Cerebellar nuclear complex (tissue), 1 donor: ENCODE data around the gene PGP.

Source experiments
- DNase-seq, 2 experiments: peaks; one replicate each; lab custom pipeline; 2025; lab: John Stamatoyannopoulos, UW

PGP gene

GRCh38 chr16:2199095-2199494, 15.5 kb downstream of the PGP start:
- no peak for DNase-seq

DNA sequence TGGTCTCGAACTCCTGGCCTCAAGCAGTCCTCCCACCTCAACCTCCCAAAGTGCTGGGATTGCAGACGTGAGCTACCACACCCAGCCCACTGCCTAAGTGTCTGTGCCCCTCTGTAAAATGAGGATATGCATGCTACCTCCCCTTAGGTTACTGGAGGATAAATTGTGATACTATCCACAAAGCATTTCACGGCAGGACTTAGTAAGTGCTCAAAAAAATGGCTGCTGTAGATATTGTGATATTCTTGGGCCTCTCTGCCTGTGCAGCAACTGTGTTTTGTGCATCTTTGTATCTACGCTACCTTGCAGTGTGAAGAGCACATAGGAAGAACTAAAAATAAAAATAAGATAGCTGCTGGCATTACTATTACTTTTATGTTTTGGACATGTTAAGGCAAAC, 16.4 kb downstream of the PGP start:
- no peak for DNase-seq

- DNase-seq = no peak
Measured at GRCh38 chr16:2197765-2198164, 16.9 kb downstream of the PGP start.

DNA sequence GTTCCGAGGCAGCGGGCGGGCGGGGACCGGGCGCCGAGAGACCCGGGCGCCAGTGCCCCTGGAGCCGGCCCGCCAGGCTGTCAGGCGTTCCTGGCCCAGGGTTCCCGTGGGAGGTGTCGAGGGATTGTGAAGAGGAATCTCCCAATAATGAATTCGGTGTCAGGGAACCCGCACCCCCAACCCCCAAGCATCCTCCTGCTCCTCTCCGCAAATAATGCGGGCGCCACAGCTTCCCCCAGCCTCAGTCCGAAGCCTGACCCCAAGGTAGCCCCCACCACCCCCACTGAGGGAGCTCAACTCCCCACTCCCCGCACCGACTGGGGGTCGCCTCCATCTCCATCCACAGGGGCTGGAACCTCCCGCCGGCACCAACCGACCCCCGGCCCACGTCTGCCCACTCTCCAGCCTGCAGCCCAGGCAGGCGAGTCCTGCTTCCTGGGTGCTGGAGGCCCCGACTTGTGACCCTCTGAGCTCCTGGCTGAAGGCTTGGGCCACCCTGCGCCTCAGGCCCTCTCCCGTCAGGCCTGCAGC, 17.6 kb downstream of the PGP start:
- DNase-seq = no peak

DNA sequence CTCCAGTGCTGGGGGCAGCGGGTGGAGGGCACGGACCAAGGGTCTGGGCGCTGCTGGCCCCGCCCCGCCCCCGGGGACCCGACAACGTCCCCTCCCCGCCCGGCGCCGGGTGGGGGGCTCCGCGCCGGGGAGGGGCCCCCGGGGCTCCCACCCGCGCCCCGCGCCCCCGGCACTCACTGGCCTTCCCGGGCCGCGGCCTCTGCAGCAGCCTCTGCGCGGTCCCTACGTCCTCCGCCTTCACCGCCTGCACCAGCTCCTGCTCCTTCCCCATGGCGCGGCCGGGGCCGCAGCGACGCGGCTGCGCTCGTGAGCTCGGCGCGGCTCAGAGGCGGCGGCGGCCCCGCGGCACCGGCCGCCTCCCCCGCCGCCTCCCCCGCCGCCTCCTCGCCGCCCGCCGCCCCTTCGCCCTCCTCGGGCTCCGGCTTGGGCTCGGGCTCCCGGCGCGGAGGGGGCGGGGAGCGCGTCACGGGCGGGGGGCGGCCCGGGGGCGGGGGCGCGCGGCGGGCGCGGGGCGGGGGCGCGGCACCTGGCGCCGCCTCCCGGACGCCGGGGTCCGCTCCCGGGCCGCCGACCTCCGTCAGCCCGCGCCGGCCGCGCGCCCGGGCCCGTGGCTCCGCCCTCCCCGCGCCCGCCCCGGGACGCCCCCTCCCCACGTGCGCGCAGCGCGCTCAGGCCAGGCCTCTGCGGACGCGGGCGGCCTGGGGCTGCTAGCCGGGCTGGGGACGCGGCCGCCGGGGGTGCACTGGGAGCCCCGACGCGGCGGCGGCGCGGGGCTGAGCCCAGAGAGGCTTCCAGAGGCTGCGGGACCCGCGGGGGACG, 18.3 kb downstream of the PGP start, which contains the start of gene CASKIN1:
TSS of gene CASKIN1 (minus strand) at position 444 of the 819 bp plus-strand sequence. CDS start at position 271, 173 bp downstream.
- no peak for DNase-seq

DNA sequence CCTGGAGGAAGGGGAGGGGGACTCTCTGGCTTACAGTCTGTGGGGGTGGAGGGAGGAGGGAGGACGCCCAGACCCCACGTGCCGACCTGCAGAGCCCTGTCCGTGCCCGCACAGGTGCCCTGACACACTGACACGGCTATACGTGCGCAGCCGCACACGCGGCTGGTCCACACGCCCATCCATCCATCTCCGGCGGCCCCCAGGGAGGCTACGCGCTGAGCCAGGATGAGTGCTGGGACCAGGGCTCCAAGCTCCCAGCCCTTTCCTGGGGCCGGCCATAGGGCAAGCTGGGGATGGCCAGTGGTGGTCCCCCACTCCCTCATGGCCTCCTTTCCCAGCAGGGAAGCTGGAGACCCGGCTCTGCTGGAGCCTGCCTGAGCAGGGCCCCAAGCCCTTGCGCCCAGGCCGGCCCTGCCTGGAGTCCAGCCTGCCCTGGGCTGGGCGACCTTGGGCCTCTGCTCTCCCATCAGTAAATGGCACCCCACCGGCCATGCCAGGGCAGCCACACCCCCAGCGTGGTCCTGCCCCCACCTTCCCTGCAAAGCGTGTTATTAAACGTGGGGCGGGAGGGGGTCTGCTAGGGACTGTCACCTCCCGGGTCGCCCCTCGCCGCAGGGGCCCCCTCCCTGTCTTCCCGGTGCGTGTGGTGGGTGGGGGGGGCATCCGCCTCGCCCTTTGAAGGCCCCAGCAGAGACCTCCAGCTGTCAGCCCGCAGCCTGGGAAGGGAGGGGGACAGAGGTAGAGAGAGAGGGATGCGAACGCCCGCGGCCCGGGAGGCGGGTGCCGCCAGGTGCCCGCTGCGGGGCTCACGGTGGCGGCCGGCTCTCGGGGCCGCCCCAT, 19.1 kb downstream of the PGP start:
- no peak for DNase-seq

GRCh38 chr16:2194852-2195321, 19.8 kb downstream of the PGP start:
- peak in 1 of 2 experiments; percentile 40 for DNase-seq

DNA sequence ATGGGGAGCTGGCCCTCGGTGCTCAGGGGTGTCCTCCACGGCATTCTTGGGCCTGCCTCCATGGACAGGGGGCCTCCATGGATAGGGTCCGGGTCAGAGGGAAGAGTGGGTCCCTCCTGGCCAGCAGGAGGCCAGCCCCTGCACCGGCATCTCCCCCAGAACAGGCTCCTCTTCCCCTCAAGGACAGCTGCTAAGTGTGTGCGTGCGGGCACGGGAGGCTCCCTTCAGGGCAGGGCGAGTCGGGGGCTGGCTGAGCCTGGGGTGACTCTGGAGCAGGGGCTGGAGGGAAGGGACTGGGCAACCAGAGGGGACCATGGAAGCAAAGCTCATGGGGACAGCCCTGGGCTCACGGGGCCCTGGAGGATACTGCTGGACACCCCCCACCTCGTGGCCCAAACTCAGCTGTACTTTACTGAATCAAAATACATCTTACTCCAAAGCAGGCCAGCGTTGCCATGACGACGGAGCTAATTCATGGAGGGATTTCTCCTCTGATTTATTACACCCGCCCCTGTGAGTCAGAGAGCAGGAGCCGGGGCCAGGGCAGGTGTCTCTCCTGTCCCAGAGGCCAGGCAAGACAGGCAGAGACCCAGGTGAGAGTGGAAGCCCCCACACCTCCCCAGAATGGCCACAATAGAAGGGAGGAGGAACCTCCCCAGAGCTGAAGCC, 20.3 kb downstream of the PGP start:
- no peak for DNase-seq

GRCh38 chr16:2191446-2191706, 23.3 kb downstream of the PGP start:
- DNase-seq = no peak

GRCh38 chr16:2190659-2191445, 23.8 kb downstream of the PGP start:
- DNase-seq = no peak

DNA sequence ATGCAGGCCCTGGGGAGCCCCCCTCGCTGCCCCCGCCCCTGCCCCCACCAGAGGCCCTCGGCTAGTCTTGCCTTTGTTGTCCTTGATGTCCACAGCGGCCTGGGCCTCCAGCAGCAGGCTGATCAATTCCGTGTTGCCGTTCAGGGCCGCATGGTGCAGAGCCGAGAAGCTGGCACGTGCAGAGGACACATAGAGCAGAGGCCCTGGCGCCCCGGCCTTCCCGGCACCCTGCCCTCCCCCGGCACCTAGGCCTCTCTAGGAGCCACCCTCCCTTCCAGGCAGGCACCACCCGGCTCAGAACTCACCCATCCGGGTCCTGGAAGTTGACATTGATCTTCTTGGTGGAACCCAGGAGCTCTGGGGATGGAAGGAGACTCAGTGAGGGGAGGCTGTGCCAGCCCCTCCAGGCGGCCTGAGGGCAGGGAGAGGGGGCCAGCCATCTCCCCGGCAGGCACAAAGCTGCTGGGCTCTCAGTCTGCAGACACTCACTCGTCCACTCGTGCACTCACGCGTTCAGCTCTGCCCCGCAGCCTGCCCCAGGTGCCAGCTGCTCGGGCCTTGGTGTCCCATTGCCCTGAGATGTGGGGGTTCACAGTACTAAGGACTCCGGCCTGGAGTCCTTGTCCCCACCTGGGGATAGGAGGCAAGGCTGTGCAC, 24.5 kb downstream of the PGP start:
- no peak for DNase-seq

DNA sequence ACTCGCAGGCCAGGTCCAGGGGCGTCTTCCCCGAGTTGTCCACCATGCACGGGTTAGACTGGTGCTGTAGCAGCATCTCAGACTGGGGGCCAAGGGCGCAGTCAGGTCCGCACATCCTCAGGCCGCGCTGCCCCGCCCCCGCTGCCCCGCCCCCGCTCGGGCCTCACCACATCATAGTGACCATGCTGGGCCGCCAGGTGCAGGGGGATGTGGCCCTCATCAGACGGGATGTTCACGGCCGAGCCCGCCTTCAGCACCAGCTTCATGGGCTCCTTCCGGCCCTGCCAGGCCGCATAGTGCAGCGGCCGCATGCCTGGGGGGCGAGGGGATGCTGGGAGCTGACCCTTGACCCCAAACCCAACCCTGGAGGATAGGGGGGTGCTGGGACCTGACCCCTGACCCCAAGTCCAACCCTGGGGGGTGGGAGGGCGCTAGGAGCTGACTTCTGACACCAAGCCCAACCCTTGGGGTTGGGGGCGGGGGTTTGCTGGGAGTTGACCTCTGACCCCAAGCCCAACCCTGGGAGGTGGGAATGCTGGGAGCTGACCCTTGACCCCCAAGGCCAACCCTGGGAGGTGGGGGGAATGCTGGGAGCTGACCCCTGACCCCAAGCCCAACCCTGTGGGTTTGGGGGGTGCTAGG, 25.3 kb downstream of the PGP start:
- DNase-seq = no peak

DNA sequence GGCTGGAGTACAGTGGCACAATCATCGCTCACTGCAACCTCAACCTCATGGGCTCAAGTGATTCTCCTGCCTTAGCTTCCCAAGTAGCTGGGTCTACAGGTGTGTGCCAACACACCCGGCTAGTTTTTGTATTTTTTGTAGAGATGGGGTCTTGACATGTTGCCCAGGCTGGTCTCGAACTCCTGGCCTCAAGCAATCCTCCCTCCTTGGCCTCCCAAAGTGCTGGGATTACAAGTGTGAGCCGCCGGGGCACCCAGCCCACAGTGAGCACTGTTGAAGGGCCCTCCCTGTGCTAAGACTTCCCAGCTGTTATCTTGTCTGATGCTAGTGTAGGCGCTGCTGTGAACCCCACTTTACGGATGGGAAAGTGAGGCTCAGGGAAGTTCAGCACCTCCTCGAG, 26.2 kb downstream of the PGP start:
- DNase-seq = no peak

DNA sequence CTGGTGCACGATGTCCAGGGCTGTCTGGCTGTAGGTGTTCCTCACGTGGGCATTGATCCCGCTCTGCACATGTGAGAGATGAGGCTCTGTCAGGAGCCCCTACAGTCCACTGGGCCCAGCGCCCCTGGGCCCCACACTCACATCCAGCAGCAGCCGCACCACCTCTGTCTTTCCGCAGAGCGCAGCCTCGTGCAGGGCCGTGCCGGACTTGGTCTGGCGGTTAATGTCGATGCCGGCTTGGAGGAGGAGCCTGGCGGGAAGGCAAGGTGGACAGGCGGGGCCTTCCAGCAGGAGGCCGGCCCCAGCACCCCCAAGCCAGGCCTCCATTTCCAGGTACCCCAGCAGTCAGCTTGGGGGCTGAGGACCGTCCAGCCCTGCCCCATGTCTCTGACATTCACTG, 27.4 kb downstream of the PGP start:
- DNase-seq = no peak

DNA sequence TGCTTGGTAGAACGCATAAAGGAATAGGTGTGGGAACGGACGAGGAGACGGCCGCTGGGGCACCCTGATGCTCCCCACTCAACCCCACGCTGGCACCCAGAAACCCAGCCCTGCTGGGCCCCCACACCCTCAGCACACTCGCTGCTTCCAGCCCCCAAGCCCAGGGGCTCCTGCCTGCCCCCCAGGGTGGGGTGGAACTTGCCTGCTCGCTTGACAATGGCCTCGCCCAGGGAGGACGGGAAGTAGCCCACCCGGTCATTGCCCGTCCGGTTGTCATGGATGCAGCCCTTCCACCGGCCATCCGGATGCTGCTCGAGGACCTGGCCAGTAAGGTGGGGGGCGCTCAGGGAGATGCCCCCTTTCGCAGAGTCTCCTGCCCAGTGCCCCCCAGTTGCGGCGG, 28.1 kb downstream of the PGP start:
- DNase-seq = no peak

DNA sequence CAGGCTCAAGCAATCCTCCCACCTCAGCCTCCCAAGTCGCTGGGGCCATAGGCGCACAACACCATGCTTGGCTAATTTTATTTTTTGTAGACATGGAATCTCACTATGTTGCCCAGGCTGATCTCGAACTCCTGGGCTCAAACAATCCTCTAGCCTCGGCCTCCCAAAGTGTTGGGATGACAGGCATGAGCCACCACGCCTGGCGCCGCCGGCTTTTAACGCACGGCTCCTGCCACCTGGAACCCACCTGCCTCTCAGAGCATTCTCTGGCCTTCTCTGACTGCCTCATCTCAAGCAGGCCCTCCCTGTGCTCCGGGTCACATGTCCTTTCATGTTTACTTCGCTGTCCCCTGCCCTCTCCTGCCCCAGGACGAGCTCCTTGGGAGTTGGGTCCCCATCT, 28.6 kb downstream of the PGP start:
- no peak for DNase-seq

GRCh38 chr16:2184962-2185361, 29.7 kb downstream of the PGP start:
- DNase-seq = no peak

GRCh38 chr16:2184346-2184745, 30.3 kb downstream of the PGP start:
- no peak for DNase-seq

DNA sequence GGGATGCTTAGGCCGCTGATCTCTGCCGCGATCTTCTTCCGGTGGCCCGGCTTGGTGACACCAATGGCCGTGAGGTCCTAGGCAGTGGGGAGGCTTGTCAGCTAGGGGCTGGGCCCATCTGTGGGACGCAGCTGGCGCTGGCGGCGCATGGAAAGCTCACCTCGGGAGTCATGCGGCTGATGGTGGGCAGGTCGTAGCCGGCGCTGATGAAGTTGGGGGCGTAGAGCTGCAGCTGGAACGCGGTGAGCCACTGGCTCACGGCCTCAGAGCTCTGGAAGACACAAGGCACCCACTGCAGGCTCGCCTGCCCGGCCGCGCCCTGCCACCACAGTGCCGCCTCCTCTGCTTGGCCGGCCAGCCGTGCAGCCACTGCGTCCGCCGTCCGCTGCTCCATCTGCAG, 31.0 kb downstream of the PGP start:
- DNase-seq = no peak

DNA sequence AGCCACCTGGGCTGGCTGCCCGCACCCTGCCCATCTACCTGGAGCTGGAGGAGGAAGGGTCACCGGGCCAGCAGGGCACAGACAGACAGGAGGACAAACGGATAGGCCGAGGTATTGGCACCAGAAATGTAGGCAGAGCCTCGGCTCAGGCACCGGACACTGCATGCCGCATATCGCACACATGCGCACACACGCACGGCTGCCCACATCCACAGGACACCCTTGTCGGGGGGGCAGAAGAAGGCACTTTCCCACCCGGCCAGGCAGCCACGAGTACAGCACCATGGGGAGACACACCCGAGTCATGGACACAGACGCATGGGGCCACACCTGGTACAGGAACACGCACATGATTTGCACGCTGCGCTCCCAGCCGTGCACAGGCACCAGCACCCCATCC, 32.7 kb downstream of the PGP start:
- DNase-seq = no peak
